Measurements from ENCODE around the gene NCAPH2. TPM values are rescaled to one million over a fixed set of nuclear protein-coding genes. Genes with fewer than 3 reads are reported as not detected.
A peak's percentile ranks its signal among the peaks of the same experiment; 100 is the strongest.
"Not testable (repeated sequence)": the region's sequence is repeated elsewhere in the genome, so short reads cannot be mapped to it uniquely, and the experiment has no call there.

The NCAPH2 gene
- total and polyA plus RNA-seq, 2 experiments from 2014 or later: 28.6 to 61.0 TPM

DNA sequence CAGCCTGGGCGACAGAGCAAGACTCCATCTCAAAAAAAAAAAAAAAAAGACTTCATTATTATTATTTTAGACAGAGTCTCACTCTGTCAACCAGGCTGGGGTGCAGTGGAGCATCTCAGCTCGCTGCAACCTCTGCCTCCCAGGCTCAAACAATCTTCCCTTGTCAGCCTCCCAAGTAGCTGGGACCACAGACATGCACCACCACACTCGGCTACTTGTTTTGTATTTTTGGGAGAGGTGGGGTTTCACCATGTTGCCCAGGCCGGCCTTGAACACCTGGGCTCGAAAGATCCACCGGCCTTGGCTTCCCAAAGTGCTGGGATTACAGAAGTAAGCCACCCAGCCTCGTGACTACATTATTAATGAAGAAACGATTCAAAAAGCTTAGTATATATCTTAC, 27.1 kb downstream of the NCAPH2 start:
- no peaks in the 10 kb centered on the region for H4K20me1 ChIP-seq (ENCODE audit: insufficient read depth)
- H3K4me3 ChIP-seq: no peak overlapping the region
- H2AFZ ChIP-seq: no peak overlapping the region
- H3K79me2 ChIP-seq (ENCODE audit: insufficient read depth): no peaks in the 10 kb centered on the region
- in situ Hi-C loops (cut with MboI): no loop called here
- H3K27me3 ChIP-seq (replicated peaks; ENCODE audit: insufficient read depth): no peaks in the 10 kb centered on the region
- 89 to 96% methylated on average over 8 of the region's 8 CpGs for WGBS, 2 experiments (ENCODE audit: low coverage in 1 of 2, low lambda C conversion rate in 2 of 2, missing lambda C conversion rate in 2 of 2)
- TF ChIP-seq EZH2 (IDR thresholded peaks at IDR 0.05; ENCODE audit: insufficient read depth, poor library complexity, severe bottlenecking): no peak
- TF ChIP-seq EZH2phosphoT487 (IDR thresholded peaks at IDR 0.05; ENCODE audit: insufficient read depth, low read depth): no peak
- H3K4me2 ChIP-seq (ENCODE audit: unreplicated experiment): no peak overlapping the region
- no peak overlapping the region for H3K27ac ChIP-seq
- H3K36me3 ChIP-seq (ENCODE audit: low read depth): no peaks in the 10 kb centered on the region
- no peak for DNase-seq
- H3K4me1 ChIP-seq (ENCODE audit: insufficient read depth): peaks cover 19% of the 10 kb centered on the region
- H3K9me3 ChIP-seq (ENCODE audit: low read depth): no peaks in the 10 kb centered on the region
- peaks cover 22% of the 10 kb centered on the region for H3F3A ChIP-seq (ENCODE audit: insufficient read depth)
- no peak overlapping the region for H3K9ac ChIP-seq
- no peaks in the 10 kb centered on the region for H3K9me2 ChIP-seq (ENCODE audit: insufficient read depth)

DNA sequence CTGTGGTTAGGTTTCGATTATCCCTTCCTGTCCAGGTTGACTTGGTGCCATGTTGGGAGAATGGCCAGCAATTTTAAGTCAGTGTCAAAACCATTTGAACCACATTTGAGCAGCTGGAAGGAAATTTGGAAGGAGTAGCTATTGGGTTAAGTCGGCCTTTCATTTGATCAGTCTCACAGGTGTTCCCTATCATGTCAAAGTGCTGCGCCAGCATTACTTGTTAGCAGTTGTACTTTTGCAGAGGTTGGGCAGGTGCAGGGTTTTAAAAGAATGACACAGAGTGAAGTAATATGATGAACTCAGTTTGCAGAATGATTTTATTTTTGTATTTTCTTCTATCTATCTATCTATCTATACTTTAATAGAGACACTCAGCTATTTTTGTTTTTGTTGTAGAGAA, 28.2 kb downstream of the NCAPH2 start:
- in situ Hi-C loops (cut with MboI): no loop called here
- no peak overlapping the region for H3K27ac ChIP-seq
- H3K9me2 ChIP-seq (ENCODE audit: insufficient read depth): no peaks in the 10 kb centered on the region
- H3K4me1 ChIP-seq (ENCODE audit: insufficient read depth): peaks cover 30% of the 10 kb centered on the region
- 82 to 87% methylated on average over 3 of the region's 3 CpGs for WGBS, 2 experiments (ENCODE audit: low coverage in 1 of 2, low lambda C conversion rate in 2 of 2, missing lambda C conversion rate in 2 of 2)
- no peaks in the 10 kb centered on the region for H3K79me2 ChIP-seq (ENCODE audit: insufficient read depth)
- no peak overlapping the region for H3K4me3 ChIP-seq
- H3K9ac ChIP-seq: no peak overlapping the region
- H2AFZ ChIP-seq: no peak overlapping the region
- no peaks in the 10 kb centered on the region for H3K27me3 ChIP-seq (replicated peaks; ENCODE audit: insufficient read depth)
- H3K4me2 ChIP-seq (ENCODE audit: unreplicated experiment): no peak overlapping the region
- no peak for DNase-seq
- H3F3A ChIP-seq (ENCODE audit: insufficient read depth): peaks cover 34% of the 10 kb centered on the region
- H3K36me3 ChIP-seq (ENCODE audit: low read depth): no peaks in the 10 kb centered on the region
- TF ChIP-seq EZH2 (IDR thresholded peaks at IDR 0.05; ENCODE audit: insufficient read depth, poor library complexity, severe bottlenecking): no peak
- TF ChIP-seq EZH2phosphoT487 (IDR thresholded peaks at IDR 0.05; ENCODE audit: insufficient read depth, low read depth): no peak
- H4K20me1 ChIP-seq (ENCODE audit: insufficient read depth): no peaks in the 10 kb centered on the region
- H3K9me3 ChIP-seq (ENCODE audit: low read depth): no peaks in the 10 kb centered on the region

DNA sequence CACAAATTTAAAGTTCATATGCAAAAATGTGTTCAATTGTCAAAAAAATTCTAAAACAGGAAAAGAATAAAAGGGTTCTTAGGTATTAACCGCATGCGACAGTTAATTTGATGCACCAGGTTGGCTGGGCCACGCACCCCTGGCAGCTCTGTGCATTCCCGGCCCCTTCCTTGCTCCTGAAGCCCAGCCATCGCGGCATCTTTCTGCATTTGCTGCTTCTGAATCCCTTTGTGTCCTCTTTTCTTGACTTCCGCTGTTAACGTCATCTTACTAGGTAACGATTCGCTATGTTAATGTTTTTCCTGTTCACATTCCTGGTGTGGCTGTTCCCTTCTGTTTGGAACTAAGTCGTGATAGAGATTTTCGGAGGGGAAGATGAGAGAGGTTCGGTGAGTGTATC, 29.7 kb downstream of the NCAPH2 start:
- Histone ChIP-seq H3K4me1 (ENCODE audit: insufficient read depth) (peaks cover 42% of the 10 kb centered on the region), H3K27me3 (replicated peaks; ENCODE audit: insufficient read depth) (no peaks in the 10 kb centered on the region), H3K4me3 (no peak overlapping the region), H3K79me2 (ENCODE audit: insufficient read depth) (no peaks in the 10 kb centered on the region), H2AFZ (peak overlapping the region; percentile 70), H3K9me3 (ENCODE audit: low read depth) (no peaks in the 10 kb centered on the region), H3K36me3 (ENCODE audit: low read depth) (no peaks in the 10 kb centered on the region), H3K4me2 (ENCODE audit: unreplicated experiment) (peak overlapping the region; percentile 54), H3K9me2 (ENCODE audit: insufficient read depth) (no peaks in the 10 kb centered on the region), H3F3A (ENCODE audit: insufficient read depth) (peaks cover 44% of the 10 kb centered on the region), H3K27ac (peak overlapping the region; percentile 99), H4K20me1 (ENCODE audit: insufficient read depth) (no peaks in the 10 kb centered on the region), H3K9ac (peak overlapping the region; percentile 90)
- 75 to 78% methylated on average over 13 of the region's 13 CpGs for WGBS, 2 experiments (ENCODE audit: low coverage in 1 of 2, low lambda C conversion rate in 2 of 2, missing lambda C conversion rate in 2 of 2)
- no peak for DNase-seq
- in situ Hi-C loops (cut with MboI): no loop called here
- TF ChIP-seq EZH2 (IDR thresholded peaks at IDR 0.05; ENCODE audit: insufficient read depth, poor library complexity, severe bottlenecking): no peak
- no peak for TF ChIP-seq EZH2phosphoT487 (IDR thresholded peaks at IDR 0.05; ENCODE audit: insufficient read depth, low read depth)

DNA sequence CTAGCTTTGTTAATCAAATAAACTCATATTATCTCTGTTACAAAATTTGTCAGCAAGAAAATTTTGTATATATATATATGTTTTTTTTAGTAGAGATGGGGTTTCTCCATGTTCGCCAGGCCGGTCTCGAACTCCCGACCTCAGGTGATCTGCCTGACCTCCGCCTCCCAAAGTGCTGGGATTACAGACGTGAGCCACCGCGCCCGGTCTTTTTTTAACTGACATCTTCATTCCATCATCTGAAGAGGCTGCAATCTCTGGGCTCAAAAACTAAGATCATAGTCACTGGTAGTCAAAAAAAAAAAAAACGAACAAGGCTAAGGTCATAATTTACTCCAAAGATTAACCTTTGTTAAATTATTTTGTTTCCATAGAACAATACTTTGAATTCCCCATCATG, 32.4 kb downstream of the NCAPH2 start:
- DNase-seq: no peak
- peaks cover 42% of the 10 kb centered on the region for H3F3A ChIP-seq (ENCODE audit: insufficient read depth)
- no peaks in the 10 kb centered on the region for H3K9me3 ChIP-seq (ENCODE audit: low read depth)
- no peak overlapping the region for H2AFZ ChIP-seq
- no peaks in the 10 kb centered on the region for H3K36me3 ChIP-seq (ENCODE audit: low read depth)
- TF ChIP-seq EZH2 (IDR thresholded peaks at IDR 0.05; ENCODE audit: insufficient read depth, poor library complexity, severe bottlenecking) (no peak), EZH2phosphoT487 (IDR thresholded peaks at IDR 0.05; ENCODE audit: insufficient read depth, low read depth) (no peak)
- 81% methylated on average over 10 of the region's 10 CpGs for WGBS, 2 experiments (ENCODE audit: low coverage in 1 of 2, low lambda C conversion rate in 2 of 2, missing lambda C conversion rate in 2 of 2)
- no peak overlapping the region for H3K4me3 ChIP-seq
- peak overlapping the region; percentile 84 for H3K4me2 ChIP-seq (ENCODE audit: unreplicated experiment)
- H3K27ac ChIP-seq: peak overlapping the region; percentile 99
- H3K9me2 ChIP-seq (ENCODE audit: insufficient read depth): no peaks in the 10 kb centered on the region
- H4K20me1 ChIP-seq (ENCODE audit: insufficient read depth): no peaks in the 10 kb centered on the region
- in situ Hi-C loops (cut with MboI): no loop called here
- no peaks in the 10 kb centered on the region for H3K79me2 ChIP-seq (ENCODE audit: insufficient read depth)
- peaks cover 42% of the 10 kb centered on the region for H3K4me1 ChIP-seq (ENCODE audit: insufficient read depth)
- no peaks in the 10 kb centered on the region for H3K27me3 ChIP-seq (replicated peaks; ENCODE audit: insufficient read depth)
- H3K9ac ChIP-seq: peak overlapping the region; percentile 90

- DNase-seq: peak; percentile 96
- H3K27ac ChIP-seq: peak overlapping the region; percentile 99
- H3K27me3 ChIP-seq (replicated peaks; ENCODE audit: insufficient read depth); H3K9me3 ChIP-seq (ENCODE audit: low read depth); H3K79me2 ChIP-seq (ENCODE audit: insufficient read depth); H3K4me3 ChIP-seq; in situ Hi-C loops (cut with MboI); H4K20me1 ChIP-seq (ENCODE audit: insufficient read depth); H2AFZ ChIP-seq; H3K9me2 ChIP-seq (ENCODE audit: insufficient read depth); H3K36me3 ChIP-seq (ENCODE audit: low read depth): not testable (repeated sequence)
- 3% methylated on average over 5 of the region's 5 CpGs for WGBS, 2 experiments (ENCODE audit: low coverage in 1 of 2, low lambda C conversion rate in 2 of 2, missing lambda C conversion rate in 2 of 2)
- H3K4me2 ChIP-seq (ENCODE audit: unreplicated experiment): peak overlapping the region; percentile 1
- peak overlapping the region; percentile 72 for H3K9ac ChIP-seq
- H3K4me1 ChIP-seq (ENCODE audit: insufficient read depth): peaks cover 42% of the 10 kb centered on the region
- peaks cover 42% of the 10 kb centered on the region for H3F3A ChIP-seq (ENCODE audit: insufficient read depth)
Observed at GRCh38 chr22:50541667-50542026, 33.6 kb downstream of the NCAPH2 start.

All from GM23248 (cell line).